Measurements from ENCODE around the gene ZBTB20. TPM values are rescaled to one million over a fixed set of nuclear protein-coding genes. Genes with fewer than 3 reads are reported as not detected.

ZBTB20 gene
- total and polyA plus RNA-seq, 2 donors from 2014 or later = 0.99 to 142 TPM

DNA sequence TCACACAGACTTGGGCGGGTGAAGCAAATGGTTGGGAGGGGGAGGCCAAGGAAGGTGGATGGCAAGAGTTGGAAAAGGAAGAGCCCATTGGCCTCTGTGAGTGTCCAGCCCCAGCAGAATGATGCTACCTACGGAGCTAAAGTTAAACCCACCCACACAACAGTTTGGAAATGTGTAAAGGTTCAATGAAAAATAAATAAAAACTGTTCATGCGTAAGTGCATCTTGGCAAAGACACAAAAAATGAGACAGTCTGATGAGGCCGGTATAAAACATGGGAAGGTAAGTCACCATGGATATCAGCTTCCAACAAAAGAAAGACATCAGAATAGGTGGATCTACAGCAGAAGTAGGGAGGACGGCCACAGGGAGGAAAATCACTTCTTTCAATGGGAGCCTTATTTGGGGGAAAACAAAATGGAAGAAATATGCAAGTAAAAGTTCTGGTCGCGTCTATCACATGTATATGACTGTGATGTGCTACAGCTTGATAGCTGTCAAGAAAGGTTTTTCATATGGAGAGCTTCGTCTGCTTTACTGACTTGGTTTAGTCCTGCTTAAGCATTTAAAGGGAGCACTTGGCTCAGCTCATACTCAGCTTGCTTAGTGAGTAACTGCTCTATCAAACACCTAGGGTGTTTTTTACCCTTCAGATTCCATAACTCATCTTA is 770.4 kb downstream of the ZBTB20 start:
- H3K9ac ChIP-seq (ENCODE audit: low read length in 3 of 3) = no peak overlapping the region
- FAIRE-seq (no peak), DNase-seq (no peak)
- H3K36me3 ChIP-seq (ENCODE audit: control insufficient read depth in 2 of 3, insufficient read depth in 3 of 3, low read length in 3 of 3) = peaks cover 0 to 20% (median 20%) of the 10 kb centered on the region in 3 donors
- H3K4me3 ChIP-seq (ENCODE audit: low read length in 3 of 3) = no peak overlapping the region
- no peak overlapping the region for H3K27ac ChIP-seq (ENCODE audit: low read depth in 2 of 2, low read length in 2 of 2)
- H3K27me3 ChIP-seq (ENCODE audit: control insufficient read depth, insufficient read depth, low read length) = no peaks in the 10 kb centered on the region
- H3K9me3 ChIP-seq (ENCODE audit: control insufficient read depth in 2 of 3, insufficient read depth in 1 of 3, low read length in 3 of 3) = no peaks in the 10 kb centered on the region
- peaks cover 0 to 11% (median 3%) of the 10 kb centered on the region in 3 donors for H3K4me1 ChIP-seq (ENCODE audit: control insufficient read depth in 2 of 3, insufficient read depth in 2 of 3, low read depth in 1 of 3, low read length in 3 of 3)
- intact Hi-C loops (cut with DNase I) = no loop called here
- TF ChIP-seq, protein P1, sequence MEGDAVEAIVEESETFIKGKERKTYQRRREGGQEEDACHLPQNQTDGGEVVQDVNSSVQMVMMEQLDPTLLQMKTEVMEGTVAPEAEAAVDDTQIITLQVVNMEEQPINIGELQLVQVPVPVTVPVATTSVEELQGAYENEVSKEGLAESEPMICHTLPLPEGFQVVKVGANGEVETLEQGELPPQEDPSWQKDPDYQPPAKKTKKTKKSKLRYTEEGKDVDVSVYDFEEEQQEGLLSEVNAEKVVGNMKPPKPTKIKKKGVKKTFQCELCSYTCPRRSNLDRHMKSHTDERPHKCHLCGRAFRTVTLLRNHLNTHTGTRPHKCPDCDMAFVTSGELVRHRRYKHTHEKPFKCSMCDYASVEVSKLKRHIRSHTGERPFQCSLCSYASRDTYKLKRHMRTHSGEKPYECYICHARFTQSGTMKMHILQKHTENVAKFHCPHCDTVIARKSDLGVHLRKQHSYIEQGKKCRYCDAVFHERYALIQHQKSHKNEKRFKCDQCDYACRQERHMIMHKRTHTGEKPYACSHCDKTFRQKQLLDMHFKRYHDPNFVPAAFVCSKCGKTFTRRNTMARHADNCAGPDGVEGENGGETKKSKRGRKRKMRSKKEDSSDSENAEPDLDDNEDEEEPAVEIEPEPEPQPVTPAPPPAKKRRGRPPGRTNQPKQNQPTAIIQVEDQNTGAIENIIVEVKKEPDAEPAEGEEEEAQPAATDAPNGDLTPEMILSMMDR (IDR thresholded peaks at IDR 0.05; ENCODE audit: borderline replicate concordance, extremely low read depth, insufficient read depth) = no peak

GRCh38 chr3:114375608-114376421 is 771.3 kb downstream of the ZBTB20 start:
- Histone ChIP-seq H3K9me3 (ENCODE audit: control insufficient read depth in 2 of 3, insufficient read depth in 1 of 3, low read length in 3 of 3) (no peaks in the 10 kb centered on the region), H3K4me3 (ENCODE audit: low read length in 3 of 3) (no peak overlapping the region), H3K9ac (ENCODE audit: low read length in 3 of 3) (no peak overlapping the region), H3K36me3 (ENCODE audit: control insufficient read depth in 2 of 3, insufficient read depth in 3 of 3, low read length in 3 of 3) (peaks cover 0 to 24% (median 20%) of the 10 kb centered on the region in 3 donors), H3K4me1 (ENCODE audit: control insufficient read depth in 2 of 3, insufficient read depth in 2 of 3, low read depth in 1 of 3, low read length in 3 of 3) (peaks cover 0 to 11% (median 3%) of the 10 kb centered on the region in 3 donors), H3K27me3 (ENCODE audit: control insufficient read depth, insufficient read depth, low read length) (no peaks in the 10 kb centered on the region), H3K27ac (ENCODE audit: low read depth in 2 of 2, low read length in 2 of 2) (no peak overlapping the region)
- FAIRE-seq (no peak), DNase-seq (peak in 2 of 5 donors; percentile 38 to 68)
- TF ChIP-seq, protein P1 (IDR thresholded peaks at IDR 0.05; ENCODE audit: borderline replicate concordance, extremely low read depth, insufficient read depth) = no peak
- intact Hi-C loops (cut with DNase I) = no loop called here

DNA sequence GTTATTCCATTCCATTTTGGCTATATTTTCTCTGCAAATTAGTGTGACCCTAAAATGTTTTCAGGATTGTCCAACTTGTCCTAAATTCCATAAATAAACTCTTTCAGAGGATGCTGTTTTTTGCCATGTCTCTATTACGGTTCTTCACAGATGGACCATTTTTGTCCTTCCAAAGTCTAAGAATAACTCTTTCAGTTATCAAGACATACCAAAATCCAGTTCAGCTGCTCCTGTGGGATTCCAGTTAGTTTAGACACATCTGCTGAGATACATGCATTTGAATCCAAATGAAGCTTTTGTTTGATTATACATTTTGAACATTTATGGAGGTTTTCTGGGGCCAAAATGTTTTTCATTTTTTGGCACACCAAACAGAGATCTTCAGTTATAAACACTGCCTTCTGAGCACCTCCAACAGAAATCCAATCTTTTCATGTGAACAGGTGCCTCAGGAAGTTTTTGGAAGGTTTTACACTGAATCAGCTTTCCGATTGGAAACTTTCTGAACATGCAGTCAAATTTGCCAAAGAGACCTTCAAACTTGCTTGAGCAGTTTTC is 772.6 kb downstream of the ZBTB20 start:
- intact Hi-C loops (cut with DNase I) = no loop called here
- peaks cover 0 to 21% (median 8%) of the 10 kb centered on the region in 3 donors for H3K36me3 ChIP-seq (ENCODE audit: control insufficient read depth in 2 of 3, insufficient read depth in 3 of 3, low read length in 3 of 3)
- peaks cover 0 to 4% (median 0%) of the 10 kb centered on the region in 3 donors for H3K4me1 ChIP-seq (ENCODE audit: control insufficient read depth in 2 of 3, insufficient read depth in 2 of 3, low read depth in 1 of 3, low read length in 3 of 3)
- no peak for DNase-seq
- no peak overlapping the region for H3K4me3 ChIP-seq (ENCODE audit: low read length in 3 of 3)
- TF ChIP-seq, protein P1 (IDR thresholded peaks at IDR 0.05; ENCODE audit: borderline replicate concordance, extremely low read depth, insufficient read depth) = no peak
- H3K9ac ChIP-seq (ENCODE audit: low read length in 3 of 3) = no peak overlapping the region
- no peak for FAIRE-seq
- H3K27ac ChIP-seq (ENCODE audit: low read depth in 2 of 2, low read length in 2 of 2) = no peak overlapping the region
- H3K27me3 ChIP-seq (ENCODE audit: control insufficient read depth, insufficient read depth, low read length) = no peaks in the 10 kb centered on the region
- no peaks in the 10 kb centered on the region for H3K9me3 ChIP-seq (ENCODE audit: control insufficient read depth in 2 of 3, insufficient read depth in 1 of 3, low read length in 3 of 3)

Data from kidney (tissue), 14 donors.